PC-3 (cell line): Measurements from ENCODE around the gene ZNF862.

Experiments
- CTCF ChIP-seq: fragments of 300-600 bp; sonication (generic); conservative IDR thresholded peaks from 2 replicates; pipeline ENCODE4 v1.5.1; 2017; ENCODE audit warnings: antibody characterized with exemption, low read depth, mild to moderate bottlenecking, low read length
- EZH2 ChIP-seq: fragments of 300-600 bp; sonication (generic); IDR thresholded peaks from one replicate; pipeline ENCODE4 v1.6.1; 2017; ENCODE audit warnings: antibody characterized with exemption, mild to moderate bottlenecking, low read length; ENCODE audit not compliant: unreplicated experiment
- EZH2phosphoT487 ChIP-seq: fragments of 300-600 bp; sonication (generic); IDR thresholded peaks from 2 replicates; pipeline ENCODE4 v1.6.1; 2018; ENCODE audit warnings: mild to moderate bottlenecking, antibody characterized with exemption, low read length, borderline replicate concordance

- no peak for TF ChIP-seq EZH2
- no peak for TF ChIP-seq CTCF
- no peak for TF ChIP-seq EZH2phosphoT487
These were observed 32.1 kb downstream of the ZNF862 start for GRCh38 chr7:149870274-149870673.
